HepG2 (cell line): ENCODE results near the gene SPATS2.

Experiments used
- CHD2 ChIP-seq: IDR thresholded peaks from 2 replicates; pipeline ENCODE4 v1.6.1; 2011; ENCODE audit warnings: low read depth, low read length, improper control_type of control experiment
- HDAC1 ChIP-seq: sonication (generic); formaldehyde crosslinking; IDR thresholded peaks from 2 replicates; pipeline ENCODE4 v1.5.1; 2020; ENCODE audit warnings: mild to moderate bottlenecking, missing genetic modification reagents
- KLF16 ChIP-seq, 2 experiments: sonication (generic) in 1 of 2; formaldehyde crosslinking in 1 of 2; IDR thresholded peaks; 2 replicates each; pipeline versions ENCODE4 v1.6.1 to v1.8.0; 2016 to 2023; ENCODE audit warnings: missing genetic modification reagents in 2 of 2, missing compliant biosample characterization in 1 of 2
- RXRA ChIP-seq: sonication (generic); formaldehyde crosslinking; IDR thresholded peaks from 2 replicates; pipeline ENCODE4 v1.5.1; 2020; ENCODE audit warnings: missing genetic modification reagents
- SMYD3 ChIP-seq: sonication (generic); formaldehyde crosslinking; IDR thresholded peaks from 2 replicates; pipeline ENCODE4 v1.8.1; 2023; ENCODE audit warnings: mild to moderate bottlenecking, missing genetic modification reagents
- ZNF672 ChIP-seq: sonication (generic); formaldehyde crosslinking; IDR thresholded peaks from 2 replicates; pipeline ENCODE4 v1.8.1; 2022; ENCODE audit warnings: missing genetic modification reagents

DNA sequence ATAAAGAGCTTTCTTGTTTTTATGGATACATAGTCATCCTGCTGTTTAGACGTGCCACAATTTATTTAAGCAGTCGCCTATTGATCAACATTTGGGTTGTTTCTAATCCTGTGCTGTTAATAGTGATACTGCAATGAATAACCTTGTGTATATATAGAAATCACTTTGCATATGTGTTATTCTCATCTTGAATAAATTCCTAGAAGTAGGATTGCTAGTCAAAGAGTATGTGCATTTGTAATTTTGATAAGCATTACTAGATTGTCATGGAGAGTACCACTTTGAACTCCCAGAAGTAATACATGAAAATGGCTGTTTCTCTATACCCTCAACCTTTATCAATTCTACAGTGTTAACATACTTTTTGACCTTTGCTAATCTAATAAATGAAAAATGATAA lies 126.6 kb downstream of the SPATS2 start:
- TF ChIP-seq CHD2 (no peak), RXRA (no peak), HDAC1 (CRISPR knock-in tag) (no peak), SMYD3 (CRISPR knock-in tag) (no peak), KLF16 (CRISPR knock-in tag; IDR thresholded peaks at IDR 0.05) (no peak), ZNF672 (no peak)
